ENCODE results near the gene CHST14. TPM values are rescaled to one million over a fixed set of nuclear protein-coding genes. Genes with fewer than 3 reads are reported as not detected.

CHST14 gene
- total and polyA plus RNA-seq, 4 donors, result 9.8 to 20.0 (median 12.0) TPM

GRCh38 chr15:40486066-40486770 lies 15.4 kb downstream of the CHST14 start:
- Histone ChIP-seq H3K36me3 (ENCODE audit: control insufficient read depth in 4 of 4, insufficient read depth in 4 of 4, low read length in 4 of 4) (no peaks in the 10 kb centered on the region), H3K9me3 (ENCODE audit: control insufficient read depth in 4 of 4, insufficient read depth in 3 of 4, low read length in 3 of 4) (no peaks in the 10 kb centered on the region), H3K27me3 (ENCODE audit: control insufficient read depth in 3 of 3, insufficient read depth in 3 of 3, low read length in 2 of 3) (no peaks in the 10 kb centered on the region), H3K4me3 (no peak overlapping the region), H3K4me1 (ENCODE audit: control insufficient read depth in 5 of 5, insufficient read depth in 5 of 5, low read length in 5 of 5) (no peaks in the 10 kb centered on the region), H3K27ac (ENCODE audit: low read depth in 1 of 2, low read length in 1 of 2) (no peak overlapping the region), H3K9ac (ENCODE audit: insufficient read depth in 1 of 2, low read length in 2 of 2) (no peak overlapping the region)
- 80 to 87% methylated on average over 36 of the region's 36 CpGs for whole genome bisulfite sequencing, 2 donors
- DNase-seq (no peak), ATAC-seq (ENCODE audit: insufficient read depth, low FRiP score) (no peak)
- TF ChIP-seq CTCF (IDR thresholded peaks at IDR 0.05; ENCODE audit: control extremely low read depth, extremely low read depth), result no peak

- DNase-seq, result no peak
- H3K4me1 ChIP-seq (ENCODE audit: control insufficient read depth in 5 of 5, insufficient read depth in 5 of 5, low read length in 5 of 5), result no peaks in the 10 kb centered on the region
- no peak for TF ChIP-seq CTCF (IDR thresholded peaks at IDR 0.05; ENCODE audit: control extremely low read depth, extremely low read depth)
Measured at GRCh38 chr15:40487816-40488682, 17.3 kb downstream of the CHST14 start.

GRCh38 chr15:40489274-40490175 lies 18.7 kb downstream of the CHST14 start:
- Histone ChIP-seq H3K9ac (ENCODE audit: insufficient read depth in 1 of 2, low read length in 2 of 2) (no peak overlapping the region), H3K27me3 (ENCODE audit: control insufficient read depth in 3 of 3, insufficient read depth in 3 of 3, low read length in 2 of 3) (no peaks in the 10 kb centered on the region), H3K9me3 (ENCODE audit: control insufficient read depth in 4 of 4, insufficient read depth in 3 of 4, low read length in 3 of 4) (no peaks in the 10 kb centered on the region), H3K4me1 (ENCODE audit: control insufficient read depth in 5 of 5, insufficient read depth in 5 of 5, low read length in 5 of 5) (no peaks in the 10 kb centered on the region), H3K27ac (ENCODE audit: low read depth in 1 of 2, low read length in 1 of 2) (no peak overlapping the region), H3K36me3 (ENCODE audit: control insufficient read depth in 4 of 4, insufficient read depth in 4 of 4, low read length in 4 of 4) (no peaks in the 10 kb centered on the region), H3K4me3 (no peak overlapping the region)
- WGBS, 2 donors, result 86 to 91% methylated on average over 47 of the region's 47 CpGs
- TF ChIP-seq CTCF (IDR thresholded peaks at IDR 0.05; ENCODE audit: control extremely low read depth, extremely low read depth), result no peak
- ATAC-seq (ENCODE audit: insufficient read depth, low FRiP score) (no peak), DNase-seq (no peak)

More at GRCh38 chr15:40487816-40488682, 17.3 kb downstream of the CHST14 start:
- Histone ChIP-seq H3K9me3 (ENCODE audit: control insufficient read depth in 4 of 4, insufficient read depth in 3 of 4, low read length in 3 of 4) (no peaks in the 10 kb centered on the region), H3K9ac (ENCODE audit: insufficient read depth in 1 of 2, low read length in 2 of 2) (no peak overlapping the region), H3K36me3 (ENCODE audit: control insufficient read depth in 4 of 4, insufficient read depth in 4 of 4, low read length in 4 of 4) (no peaks in the 10 kb centered on the region), H3K27me3 (ENCODE audit: control insufficient read depth in 3 of 3, insufficient read depth in 3 of 3, low read length in 2 of 3) (no peaks in the 10 kb centered on the region), H3K27ac (ENCODE audit: low read depth in 1 of 2, low read length in 1 of 2) (no peak overlapping the region), H3K4me3 (no peak overlapping the region)
- no peak for ATAC-seq (ENCODE audit: insufficient read depth, low FRiP score)
- 89 to 95% methylated on average over 35 of the region's 35 CpGs for WGBS, 2 donors

Measured in lung (tissue), 12 donors.